Measurements from ENCODE around the gene KRTAP12-2. TPM values are rescaled to one million over a fixed set of nuclear protein-coding genes. Genes with fewer than 3 reads are reported as not detected.

KRTAP12-2 gene, protein sequence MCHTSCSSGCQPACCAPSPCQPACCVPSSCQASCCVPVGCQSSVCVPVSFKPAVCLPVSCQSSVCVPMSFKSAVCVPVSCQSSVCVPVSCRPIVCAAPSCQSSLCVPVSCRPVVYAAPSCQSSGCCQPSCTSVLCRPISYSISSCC
- polyA plus RNA-seq: not detected in 3 replicates
- polyA plus RNA-seq (2011; ENCODE audit: low read depth): not detected
- not detected in 2 replicates for polyA plus RNA-seq (2011; cell fraction: cytosol; rRNA removed)
- polyA plus RNA-seq (2011; cell fraction: nucleus; rRNA removed): not detected in 2 replicates
- polyA plus RNA-seq (2012; ENCODE audit: low replicate concordance): not detected in 2 replicates
- polyA minus RNA-seq: 0.26 TPM in 1 of 3 replicates, not detected in the others
- not detected for polyA minus RNA-seq (2011; cell fraction: cytosol; rRNA and poly(A)+ RNA removed)
- polyA minus RNA-seq (2011; cell fraction: nucleus; rRNA and poly(A)+ RNA removed): not detected in 2 replicates

DNA sequence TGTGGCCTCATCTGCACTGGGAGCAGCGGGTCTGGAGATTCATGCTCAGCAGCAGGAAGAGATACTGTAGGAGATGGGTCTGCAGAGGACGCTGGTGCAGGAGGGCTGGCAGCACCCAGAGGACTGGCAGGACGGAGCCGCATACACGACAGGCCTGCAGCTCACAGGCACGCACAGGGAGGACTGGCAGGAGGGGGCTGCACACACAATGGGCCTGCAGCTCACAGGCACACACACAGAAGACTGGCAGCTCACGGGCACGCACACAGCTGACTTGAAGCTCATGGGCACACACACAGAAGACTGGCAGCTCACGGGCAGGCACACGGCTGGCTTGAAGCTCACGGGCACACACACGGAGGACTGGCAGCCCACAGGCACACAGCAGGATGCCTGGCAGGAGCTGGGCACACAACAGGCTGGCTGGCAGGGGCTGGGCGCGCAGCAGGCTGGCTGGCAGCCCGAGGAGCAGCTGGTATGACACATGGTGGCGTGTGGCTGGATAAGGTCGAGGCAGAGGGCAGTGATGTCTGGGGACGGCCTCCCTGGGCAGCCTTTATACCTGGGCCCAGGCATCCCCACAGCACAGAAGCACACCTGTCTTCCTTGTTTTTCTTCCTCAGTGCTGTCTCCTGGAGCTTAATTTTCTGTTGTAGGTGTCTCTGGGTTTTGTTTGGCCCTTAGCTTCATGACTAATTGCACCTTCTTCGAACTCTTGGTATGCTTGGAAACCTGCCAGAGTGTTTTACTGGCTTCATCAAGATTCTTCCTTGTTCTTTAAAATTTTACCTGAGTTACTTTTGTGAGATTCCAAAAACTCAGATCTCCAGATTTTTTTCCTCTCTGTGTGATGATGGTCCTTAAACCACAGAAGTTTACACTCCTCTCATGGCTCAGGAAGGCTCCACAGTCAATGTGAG, at the start of gene KRTAP12-2:
Gene KRTAP12-2, minus strand, starts transcription at position 527 of the 920 bp plus-strand sequence. Its CDS starts 41 bp downstream, at position 486.
- no peaks in the 10 kb centered on the region for H3K79me2 ChIP-seq (ENCODE audit: control insufficient read depth, insufficient read depth, low read length)
- H3K9me1 ChIP-seq (ENCODE audit: control insufficient read depth, extremely low read depth, insufficient read depth, low read length): no peaks in the 10 kb centered on the region
- H3K9me3 ChIP-seq (ENCODE audit: control insufficient read depth, low read depth, low read length): no peaks in the 10 kb centered on the region
- no peaks in the 10 kb centered on the region for H3K36me3 ChIP-seq (ENCODE audit: control insufficient read depth in 2 of 2, extremely low read depth in 1 of 2, insufficient read depth in 2 of 2, low read length in 2 of 2)
- TF ChIP-seq EZH2 (IDR thresholded peaks at IDR 0.05; ENCODE audit: low read length) (no peak), CTCF (optimal IDR thresholded peaks at IDR 0.05 in 1 of 3, IDR thresholded peaks at IDR 0.05 in 1 of 3, conservative IDR thresholded peaks at IDR 0.05 in 1 of 3; ENCODE audit: extremely low read depth in 1 of 3, insufficient read depth in 2 of 3, low read length in 3 of 3) (no peak)
- no peak within 1 kb of the TSS for H2AFZ ChIP-seq (ENCODE audit: control insufficient read depth, low read length)
- H4K20me1 ChIP-seq (ENCODE audit: control insufficient read depth, extremely low read depth, insufficient read depth, low read length): no peaks in the 10 kb centered on the region
- no peaks in the 10 kb centered on the region for H3K4me1 ChIP-seq (ENCODE audit: control insufficient read depth, extremely low read depth, insufficient read depth, low read length)
- no peak within 1 kb of the TSS for H3K27ac ChIP-seq (ENCODE audit: control insufficient read depth, insufficient read depth, low read length)
- H3K27me3 ChIP-seq (ENCODE audit: control insufficient read depth, extremely low read depth, insufficient read depth, low read length): peaks cover 6% of the 10 kb centered on the region
- dilution Hi-C loops (cut with MboI; ENCODE audit: extremely low pct_ligation_motif_present, low sequenced_read_pairs): no loop called here
- FAIRE-seq (no peak), DNase-seq (ENCODE audit: low read depth, low spot score) (no peak)
- H3K9ac ChIP-seq (ENCODE audit: control insufficient read depth, extremely low read depth, insufficient read depth, low read length): no peak within 1 kb of the TSS
- H3K4me3 ChIP-seq (ENCODE audit: control insufficient read depth in 2 of 3, extremely low read depth in 1 of 3, insufficient read depth in 2 of 3, low read depth in 1 of 3, low read length in 3 of 3): no peak within 1 kb of the TSS
- H3K4me2 ChIP-seq (ENCODE audit: control insufficient read depth, extremely low read depth, insufficient read depth, low read depth, low read length): no peak within 1 kb of the TSS

DNA sequence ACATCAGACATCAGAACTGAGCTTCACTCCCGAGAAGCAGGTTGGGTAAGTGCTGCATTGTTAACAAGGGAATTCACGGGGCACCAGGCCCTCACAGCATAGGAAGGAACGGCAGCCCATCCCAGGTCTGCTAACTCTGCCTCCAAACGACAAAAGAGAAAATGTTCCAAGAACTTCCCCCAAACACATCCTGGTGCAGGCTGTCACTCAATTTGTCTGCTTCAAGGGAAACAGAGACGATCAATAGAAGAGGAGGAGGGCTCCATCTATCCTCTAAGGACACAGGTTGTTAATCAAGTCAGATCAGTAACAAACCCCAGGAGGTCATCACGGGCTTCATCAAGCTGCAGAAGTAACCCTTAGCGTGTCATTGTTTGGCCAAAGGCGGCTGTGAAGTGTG, 48.2 kb upstream of the KRTAP12-2 start:
- Histone ChIP-seq H3K9me3 (ENCODE audit: control insufficient read depth, low read depth, low read length) (peaks cover 2% of the 10 kb centered on the region), H3K36me3 (ENCODE audit: control insufficient read depth in 2 of 2, extremely low read depth in 1 of 2, insufficient read depth in 2 of 2, low read length in 2 of 2) (no peaks in the 10 kb centered on the region), H3K4me3 (ENCODE audit: control insufficient read depth in 2 of 3, extremely low read depth in 1 of 3, insufficient read depth in 2 of 3, low read depth in 1 of 3, low read length in 3 of 3) (no peak overlapping the region), H3K9me1 (ENCODE audit: control insufficient read depth, extremely low read depth, insufficient read depth, low read length) (no peaks in the 10 kb centered on the region), H3K27me3 (ENCODE audit: control insufficient read depth, extremely low read depth, insufficient read depth, low read length) (peaks cover 49% of the 10 kb centered on the region), H4K20me1 (ENCODE audit: control insufficient read depth, extremely low read depth, insufficient read depth, low read length) (no peaks in the 10 kb centered on the region), H3K9ac (ENCODE audit: control insufficient read depth, extremely low read depth, insufficient read depth, low read length) (no peak overlapping the region), H2AFZ (ENCODE audit: control insufficient read depth, low read length) (no peak overlapping the region), H3K4me1 (ENCODE audit: control insufficient read depth, extremely low read depth, insufficient read depth, low read length) (peaks cover 16% of the 10 kb centered on the region), H3K4me2 (ENCODE audit: control insufficient read depth, extremely low read depth, insufficient read depth, low read depth, low read length) (no peak overlapping the region), H3K27ac (ENCODE audit: control insufficient read depth, insufficient read depth, low read length) (no peak overlapping the region), H3K79me2 (ENCODE audit: control insufficient read depth, insufficient read depth, low read length) (no peaks in the 10 kb centered on the region)
- no peak for TF ChIP-seq EZH2 (IDR thresholded peaks at IDR 0.05; ENCODE audit: low read length)
- no peak for TF ChIP-seq CTCF (optimal IDR thresholded peaks at IDR 0.05 in 1 of 3, IDR thresholded peaks at IDR 0.05 in 1 of 3, conservative IDR thresholded peaks at IDR 0.05 in 1 of 3; ENCODE audit: extremely low read depth in 1 of 3, insufficient read depth in 2 of 3, low read length in 3 of 3)
- FAIRE-seq: no peak
- DNase-seq (ENCODE audit: low read depth, low spot score): no peak
- dilution Hi-C loops (cut with MboI; ENCODE audit: extremely low pct_ligation_motif_present, low sequenced_read_pairs): no loop called here
